H1 (cell line): ENCODE measurements around the gene LRTM2. TPM values are rescaled to one million over a fixed set of nuclear protein-coding genes. Genes with fewer than 3 reads are reported as not detected.
A peak's percentile ranks its signal among the peaks of the same experiment; 100 is the strongest.

Experiments
- CTCF ChIA-PET: fragments of 300-600 bp; sonication (Branson Sonifier 250); formaldehyde crosslinking; loops from one replicate; lab custom pipeline; 2021; ENCODE audit not compliant: partially characterized antibody; lab: Charles Lee
- POLR2A ChIA-PET: fragments of 300-600 bp; sonication (Branson Sonifier 250); formaldehyde crosslinking; loops from one replicate; lab custom pipeline; 2021; ENCODE audit warnings: inconsistent platforms; ENCODE audit not compliant: partially characterized antibody; lab: Charles Lee
- DNase-seq, 2 experiments: peaks; one replicate each; pipeline versions ENCODE4 v3.0.0 to v3.0.0-alpha.2; 2010 to 2022; ENCODE audit warnings: low spot score in 2 of 2, low read depth in 1 of 2, mixed read lengths in 1 of 2
- FAIRE-seq: peaks from 2 replicates; lab custom pipeline; 2011; peaks lifted over from hg19 to GRCh38; lab: Jason Lieb, UNC
- H2AFZ ChIP-seq: 2 replicates; pipeline ENCODE4 v1.8.1; 2012; ENCODE audit warnings: low read length, inconsistent platforms
- H2AK5ac ChIP-seq: 2 replicates; pipeline ENCODE4 v1.6.1; 2013; ENCODE audit warnings: low read depth, low read length
- H2BK120ac ChIP-seq: replicated peaks from 2 replicates; pipeline ENCODE3; 2013; ENCODE audit warnings: low read depth, low read length, inconsistent platforms
- H2BK12ac ChIP-seq: 2 replicates; pipeline ENCODE4 v1.6.1; 2013; ENCODE audit warnings: low read depth, low read length
- H2BK15ac ChIP-seq: 2 replicates; pipeline ENCODE4 v1.6.1; 2013; ENCODE audit warnings: low read length
- H2BK20ac ChIP-seq: 2 replicates; pipeline ENCODE4 v1.6.1; 2013; ENCODE audit warnings: low read length
- H2BK5ac ChIP-seq: 2 replicates; pipeline ENCODE4 v1.6.1; 2013; ENCODE audit warnings: low read depth, low read length
- H3K14ac ChIP-seq: 2 replicates; pipeline ENCODE4 v1.6.1; 2013; ENCODE audit warnings: inconsistent platforms; ENCODE audit not compliant: insufficient read length
- H3K18ac ChIP-seq: 2 replicates; pipeline ENCODE4 v1.6.1; 2013; ENCODE audit warnings: low read length; ENCODE audit errors: extremely low read depth
- H3K23ac ChIP-seq: 2 replicates; pipeline ENCODE4 v1.6.1; 2013; ENCODE audit warnings: inconsistent platforms; ENCODE audit not compliant: insufficient read length
- H3K23me2 ChIP-seq: 2 replicates; pipeline ENCODE4 v1.6.1; 2013; ENCODE audit warnings: low read depth, low read length
- H3K27ac ChIP-seq: 2 replicates; pipeline ENCODE4 v1.6.1; 2011; ENCODE audit warnings: low read depth, low read length, inconsistent platforms
- H3K27me3 ChIP-seq, 4 experiments: replicated peaks in 1 of 4; 1 replicate in 1 of 4; 2 replicates in 3 of 4; pipeline versions ENCODE4 v1.6.1 to v1.8.1; 2011 to 2013; ENCODE audit warnings: low read length in 3 of 4, mild to moderate bottlenecking in 3 of 4, inconsistent platforms in 2 of 4, mixed read lengths in 2 of 4, moderate library complexity in 1 of 4; ENCODE audit not compliant: control insufficient read depth in 3 of 4, insufficient read depth in 3 of 4; ENCODE audit errors: extremely low read depth in 1 of 4
- H3K36me3 ChIP-seq, 4 experiments: 2 replicates each; pipeline versions ENCODE4 v1.6.1 to v1.8.1; 2011 to 2013; ENCODE audit warnings: mild to moderate bottlenecking in 4 of 4, low read length in 3 of 4, moderate library complexity in 2 of 4, control low read depth in 1 of 4, inconsistent platforms in 1 of 4; ENCODE audit not compliant: insufficient read depth in 4 of 4, control insufficient read depth in 2 of 4
- H3K4ac ChIP-seq: replicated peaks from 2 replicates; pipeline ENCODE3; 2013; ENCODE audit warnings: low read length, low read depth, mixed read lengths, inconsistent platforms; ENCODE audit not compliant: insufficient read length
- H3K4me1 ChIP-seq, 4 experiments: replicated peaks in 1 of 4; 1 replicate in 1 of 4; 2 replicates in 3 of 4; pipeline versions ENCODE4 v1.6.1 to v1.8.1; 2011 to 2013; ENCODE audit warnings: low read length in 3 of 4, inconsistent platforms in 2 of 4, mixed read lengths in 1 of 4; ENCODE audit not compliant: insufficient read depth in 4 of 4, control insufficient read depth in 3 of 4
- H3K4me2 ChIP-seq, 2 experiments: 2 replicates each; pipeline versions ENCODE4 v1.6.1 to v1.8.1; 2011 to 2013; ENCODE audit warnings: low read depth in 2 of 2, low read length in 2 of 2, control low read depth in 1 of 2, inconsistent platforms in 1 of 2, mild to moderate bottlenecking in 1 of 2; ENCODE audit not compliant: insufficient read depth in 1 of 2
- H3K4me3 ChIP-seq, 4 experiments: fragments of 200-600, 300-600 bp in 1 of 4; sonication (generic), shearing (Covaris generic), sonication (Bioruptor Twin) in 1 of 4; 2 replicates each; pipeline versions ENCODE4 v1.5.1 to v1.8.1; 2011 to 2016; ENCODE audit warnings: low read length in 4 of 4, low read depth in 3 of 4, control low read depth in 2 of 4, inconsistent platforms in 2 of 4, mild to moderate bottlenecking in 2 of 4, mixed read lengths in 1 of 4, moderate library complexity in 1 of 4; ENCODE audit not compliant: insufficient read depth in 2 of 4; ENCODE audit errors: extremely low read depth in 1 of 4
- H3K56ac ChIP-seq: replicated peaks from 2 replicates; pipeline ENCODE3; 2013; ENCODE audit warnings: low read depth, mild to moderate bottlenecking, mixed read lengths, low read length, inconsistent platforms; ENCODE audit not compliant: insufficient read length
- H3K79me1 ChIP-seq: 2 replicates; pipeline ENCODE4 v1.6.1; 2013; ENCODE audit warnings: low read depth, low read length, control low read depth
- H3K79me2 ChIP-seq, 2 experiments: 2 replicates each; pipeline versions ENCODE4 v1.6.1 to v1.8.1; 2012 to 2013; ENCODE audit warnings: low read length in 2 of 2, mild to moderate bottlenecking in 2 of 2, inconsistent platforms in 1 of 2; ENCODE audit not compliant: insufficient read depth in 2 of 2, control insufficient read depth in 1 of 2
- H3K9ac ChIP-seq, 4 experiments: replicated peaks in 1 of 4; 1 replicate in 1 of 4; 2 replicates in 3 of 4; pipeline versions ENCODE4 v1.6.1 to v1.8.1; 2011 to 2013; ENCODE audit warnings: low read depth in 3 of 4, low read length in 3 of 4, control low read depth in 2 of 4, mild to moderate bottlenecking in 2 of 4, moderate library complexity in 2 of 4, inconsistent platforms in 1 of 4; ENCODE audit errors: extremely low read depth in 1 of 4
- H3K9me3 ChIP-seq, 2 experiments: 2 replicates each; pipeline versions ENCODE4 v1.6.1 to v1.8.1; 2012 to 2013; ENCODE audit warnings: mild to moderate bottlenecking in 2 of 2, moderate library complexity in 2 of 2, control low read depth in 1 of 2, inconsistent platforms in 1 of 2, low read depth in 1 of 2, low read length in 1 of 2, mixed read lengths in 1 of 2; ENCODE audit not compliant: insufficient read depth in 2 of 2
- H4K20me1 ChIP-seq, 2 experiments: replicated peaks in 1 of 2; 2 replicates each; pipeline versions ENCODE3 to v1.8.1; 2011 to 2013; ENCODE audit warnings: inconsistent platforms in 2 of 2, low read length in 2 of 2, mild to moderate bottlenecking in 1 of 2; ENCODE audit not compliant: insufficient read depth in 2 of 2, control insufficient read depth in 1 of 2
- H4K5ac ChIP-seq: 2 replicates; pipeline ENCODE4 v1.6.1; 2013; ENCODE audit warnings: low read length, low read depth, mixed read lengths, inconsistent platforms; ENCODE audit not compliant: insufficient read length
- H4K8ac ChIP-seq: 2 replicates; pipeline ENCODE4 v1.8.0; 2013; ENCODE audit warnings: mild to moderate bottlenecking, moderate library complexity, low read length, inconsistent platforms; ENCODE audit not compliant: insufficient read depth; ENCODE audit errors: extremely low read depth
- H4K91ac ChIP-seq: replicated peaks from 2 replicates; pipeline ENCODE3; 2013; ENCODE audit warnings: low read length, mixed read lengths, inconsistent platforms; ENCODE audit not compliant: insufficient read length
- ASH2L ChIP-seq: fragments of 200-600, 300-600 bp; sonication (generic); IDR thresholded peaks from one replicate; pipeline ENCODE4 v1.7.1; 2017; ENCODE audit warnings: low read length
- EZH2 ChIP-seq: fragments of 200-600 bp; sonication (generic); IDR thresholded peaks from 2 replicates; pipeline ENCODE4 v1.7.1; 2012; ENCODE audit warnings: low read depth, mild to moderate bottlenecking, moderate library complexity, low read length, inconsistent platforms; ENCODE audit not compliant: severe bottlenecking
- KDM4A ChIP-seq: IDR thresholded peaks from one replicate; pipeline ENCODE4 v1.7.1; 2012; ENCODE audit warnings: low read depth, mild to moderate bottlenecking, moderate library complexity, low read length, inconsistent platforms; ENCODE audit not compliant: severe bottlenecking
- RBBP5 ChIP-seq: IDR thresholded peaks from 2 replicates; pipeline ENCODE4 v1.7.1; 2012; ENCODE audit warnings: low read depth, mild to moderate bottlenecking, inconsistent platforms, low read length, moderate library complexity, borderline replicate concordance
- SIN3A ChIP-seq, 2 experiments: IDR thresholded peaks in 1 of 2; conservative IDR thresholded peaks in 1 of 2; 2 replicates each; pipeline ENCODE4 v1.6.1; 2011 to 2012; ENCODE audit warnings: low read length in 2 of 2, improper control_type of control experiment in 1 of 2, low read depth in 1 of 2, mild to moderate bottlenecking in 1 of 2
- ZNF274 ChIP-seq: IDR thresholded peaks from 2 replicates; pipeline ENCODE4 v1.7.0; 2012; ENCODE audit warnings: low read length, borderline replicate concordance; ENCODE audit errors: extremely low read depth
- WGBS, 2 experiments: shearing (Covaris generic) in 1 of 2; methylation state at CpG; one replicate each; pipeline versions ENCODE4 v1.1.6 to v1.1.7; 2013 to 2015; ENCODE audit warnings: low lambda C conversion rate in 2 of 2, mixed read lengths in 2 of 2, inconsistent platforms in 1 of 2, low coverage in 1 of 2, missing lambda C conversion rate in 1 of 2; ENCODE audit not compliant: insufficient replicate concordance in 2 of 2, insufficient coverage in 1 of 2, insufficient read length in 1 of 2; ENCODE audit errors: extremely low coverage in 1 of 2, missing lambda C conversion rate in 1 of 2; 5-methylcytosine and 5-hydroxymethylcytosine counted together
- long read RNA-seq, 2 experiments: library from RNA in 1 of 2; library from capped mRNA in 1 of 2; stranded (forward); transcript quantifications; one replicate each; pipeline ENCODE4 v2.0.0, GENCODE V29; 2021; ENCODE audit warnings: inconsistent platforms in 1 of 2
- polyA minus RNA-seq, 3 experiments: library from RNA; depleted of rRNA, polyadenylated mRNA; stranded (reverse); fragments of >200 nt; gene quantifications; 1 replicate in 2 of 3; 2 replicates in 1 of 3; pipeline ENCODE4 v1.2.3, GENCODE V29; 2011
- polyA plus RNA-seq, 7 experiments: library from polyadenylated mRNA; depleted of rRNA in 3 of 7; stranded (reverse) in 5 of 7; unstranded in 2 of 7; fragments of >200 nt in 5 of 7; fragments of 200-250 nt in 2 of 7; gene quantifications; 1 replicate in 5 of 7; 2 replicates in 1 of 7; 4 replicates in 1 of 7; pipeline versions ENCODE4 v1.2.1 to v1.2.3, GENCODE V29; 2011 to 2013; ENCODE audit warnings: missing spikeins in 2 of 7, mixed read lengths in 2 of 7
- total RNA-seq: library from RNA; stranded (reverse); fragmentation: NEBNext Ultra II Directional; extraction: Animal tissue kit (Norgen Biotek cat#: 25700); gene quantifications from 2 replicates; pipeline ENCODE4 v1.2.1, GENCODE V29; 2021

LRTM2 gene
- not detected in 2 replicates for total RNA-seq
- 0.05 and 0.06 TPM in 2 replicates for polyA plus RNA-seq (2011; rRNA removed)
- polyA plus RNA-seq (2011; cell fraction: cytosol; rRNA removed): 0.26 TPM
- polyA plus RNA-seq (2011; cell fraction: nucleus; rRNA removed): 0.46 TPM
- 0.08 to 0.09 TPM in 2 of 4 replicates, not detected in the others for polyA plus RNA-seq (2012, experiment 1 of 2)
- not detected for polyA plus RNA-seq (2012, experiment 2 of 2)
- not detected for polyA plus RNA-seq (2013, experiment 1 of 2)
- polyA plus RNA-seq (2013, experiment 2 of 2): 0.04 TPM
- not detected in 2 replicates for polyA minus RNA-seq (2011; rRNA and poly(A)+ RNA removed)
- not detected for polyA minus RNA-seq (2011; cell fraction: cytosol; rRNA and poly(A)+ RNA removed)
- 0.10 TPM for polyA minus RNA-seq (2011; cell fraction: nucleus; rRNA and poly(A)+ RNA removed)
- long read RNA-seq, experiment 1: 0 reads
- long read RNA-seq, experiment 2: 0 reads

- H3K4me1 ChIP-seq: peaks cover 0 to 21% (median 8%) of the 10 kb centered on the region in 4 experiments; a peak in 5 of 7 replicates
- FAIRE-seq (no peak), DNase-seq (no peak)
- H4K20me1 ChIP-seq: peaks cover 0 to 2% of the 10 kb centered on the region in 2 experiments
- peaks cover 0 to 3% of the 10 kb centered on the region in 2 experiments; a peak in 2 of 4 replicates for H3K9me3 ChIP-seq
- no peaks in the 10 kb centered on the region for H3K36me3 ChIP-seq
- H2BK120ac ChIP-seq: no peak within 1 kb of the TSS
- H3K27ac ChIP-seq: no peak within 1 kb of the TSS
- peak within 1 kb of the TSS; percentile 53 for H3K4ac ChIP-seq
- WGBS, 2 experiments: 29% methylated on average over 25 of the region's 34 CpGs; no CpG with 5 or more reads in 1 of the 2 experiments
- TF ChIP-seq EZH2 (peak; percentile 34), SIN3A (conservative IDR thresholded peaks at IDR 0.05 in 1 of 2, IDR thresholded peaks at IDR 0.05 in 1 of 2; ENCODE audit: low read depth in 1 of 2, low read length in 2 of 2) (peak in 1 of 2 experiments; percentile 55; a peak in 2 of 4 replicates), ASH2L (peak; percentile 38), ZNF274 (no peak), RBBP5 (peak; percentile 37; the same call in 1 of the 2 replicates), KDM4A (peak; percentile 52)
- no peak within 1 kb of the TSS; the same call in 1 of the 2 replicates for H3K18ac ChIP-seq
- CTCF ChIA-PET: interaction anchor here (0.9 to 2.3 kb wide), 3 partner anchors 25 to 167 kb away, joined by 3 to 7 read pairs (median 3); no protein-coding TSS in a partner anchor
- no peak within 1 kb of the TSS for H2AFZ ChIP-seq
- no peaks in the 10 kb centered on the region for H3K79me1 ChIP-seq
- H3K23me2 ChIP-seq: no peaks in the 10 kb centered on the region; the same call in 1 of the 2 replicates
- no peak within 1 kb of the TSS for H3K56ac ChIP-seq
- H3K9ac ChIP-seq: no peak within 1 kb of the TSS
- H3K23ac ChIP-seq: no peak within 1 kb of the TSS
- H2BK20ac ChIP-seq: no peak within 1 kb of the TSS
- H4K91ac ChIP-seq: no peak within 1 kb of the TSS
- H4K8ac ChIP-seq: peak within 1 kb of the TSS; percentile 35; the same call in 1 of the 2 replicates
- peak within 1 kb of the TSS; percentile 1 to 54 (median 27); a peak in 5 of 8 replicates for H3K4me3 ChIP-seq
- H4K5ac ChIP-seq: no peak within 1 kb of the TSS
- H3K27me3 ChIP-seq: peaks cover 9 to 34% (median 32%) of the 10 kb centered on the region in 4 experiments
- H2BK15ac ChIP-seq: peak within 1 kb of the TSS; percentile 65; the same call in 1 of the 2 replicates
- no peak within 1 kb of the TSS for H2BK12ac ChIP-seq
- peak within 1 kb of the TSS; percentile 54 to 69 for H3K4me2 ChIP-seq
- H3K79me2 ChIP-seq: no peaks in the 10 kb centered on the region
- POLR2A ChIA-PET: interaction anchor here (1.6 to 2.7 kb wide), 2 partner anchors 14 to 22 kb away, joined by 3 to 7 read pairs; no protein-coding TSS in a partner anchor
- no peak within 1 kb of the TSS for H3K14ac ChIP-seq
- H2AK5ac ChIP-seq: 0 out of 2 replicates have a peak within 1 kb of the TSS, but pooled peaks have one; percentile 82
- H2BK5ac ChIP-seq: no peak within 1 kb of the TSS
Measured at GRCh38 chr12:1820191-1820895, at the start of gene LRTM2. LRTM2 (plus strand) TSS chr12:1820565; CDS start chr12:1828149, 7,584 bp downstream.
